DMS114 treated with DMSO at 0.1 percent for 48 hours (cell line): ENCODE results near the gene VDR.

Experiments
- DNase-seq: peaks from one replicate; lab custom pipeline; 2025; ENCODE audit not compliant: unreplicated experiment; lab: John Stamatoyannopoulos, UW

The VDR gene

GRCh38 chr12:47896022-47896421 is 8.8 kb downstream of the VDR start:
- no peak for DNase-seq

- no peak for DNase-seq
Observed at GRCh38 chr12:47894652-47895051, 10.1 kb downstream of the VDR start.

GRCh38 chr12:47894068-47894467 is 10.7 kb downstream of the VDR start:
- no peak for DNase-seq

- no peak for DNase-seq
Observed at GRCh38 chr12:47892819-47893218, 12.0 kb downstream of the VDR start.

GRCh38 chr12:47891356-47891755 is 13.4 kb downstream of the VDR start:
- no peak for DNase-seq

- no peak for DNase-seq
Observed at GRCh38 chr12:47889040-47889439, 15.8 kb downstream of the VDR start.

GRCh38 chr12:47888153-47888819 is 16.5 kb downstream of the VDR start:
- DNase-seq, result no peak

GRCh38 chr12:47887529-47887928 is 17.3 kb downstream of the VDR start:
- no peak for DNase-seq

GRCh38 chr12:47886510-47887240 is 18.1 kb downstream of the VDR start:
- DNase-seq, result no peak

- DNase-seq, result no peak
Observed at GRCh38 chr12:47885566-47885965, 19.2 kb downstream of the VDR start.

GRCh38 chr12:47885012-47885501 is 19.7 kb downstream of the VDR start:
- no peak for DNase-seq

GRCh38 chr12:47884501-47884900 is 20.3 kb downstream of the VDR start:
- no peak for DNase-seq

- DNase-seq, result no peak
Observed at GRCh38 chr12:47883663-47884195, 21.1 kb downstream of the VDR start.

GRCh38 chr12:47882781-47883546 is 21.8 kb downstream of the VDR start:
- no peak for DNase-seq

GRCh38 chr12:47881826-47882427 is 22.9 kb downstream of the VDR start:
- DNase-seq, result no peak

- DNase-seq, result no peak
Observed at GRCh38 chr12:47881051-47881450, 23.7 kb downstream of the VDR start.

GRCh38 chr12:47878918-47879481 is 25.8 kb downstream of the VDR start:
- no peak for DNase-seq

- no peak for DNase-seq
Observed at GRCh38 chr12:47878293-47878917, 26.4 kb downstream of the VDR start.

GRCh38 chr12:47877081-47877480 is 27.7 kb downstream of the VDR start:
- no peak for DNase-seq

GRCh38 chr12:47876440-47876960 is 28.3 kb downstream of the VDR start:
- DNase-seq, result no peak
